ENCODE measurements around the gene DDN.
A peak's percentile ranks its signal among the peaks of the same experiment; 100 is the strongest.

- TF ChIP-seq CTCF (IDR thresholded peaks at IDR 0.05; ENCODE audit: low read length) (peak; percentile 82), EZH2 (IDR thresholded peaks at IDR 0.05; ENCODE audit: borderline replicate concordance, low read length) (no peak)
These were observed 21.6 kb downstream of the DDN start for GRCh38 chr12:48977290-48978281.

All from OCI-LY1 (cell line).